Psoas muscle (tissue), 8 donors: ENCODE data around the gene MRPS11. TPM values are rescaled to one million over a fixed set of nuclear protein-coding genes. Genes with fewer than 3 reads are reported as not detected.
"Not testable (repeated sequence)": the region's sequence is repeated elsewhere in the genome, so short reads cannot be mapped to it uniquely, and the experiment has no call there.

Experiments
- ATAC-seq, 4 donors: fragments of 200-7000 bp; cut with Tn5 transposase; one replicate each; pipeline ENCODE4 v1.9.1; 2020; ENCODE audit warnings: moderate library complexity in 3 of 4, mild to moderate bottlenecking in 2 of 4
- DNase-seq, 2 donors: peaks; one replicate each; pipeline ENCODE4 v3.0.0-alpha.2; 2020
- H3K27ac ChIP-seq: fragments of 200-600 bp; one replicate; pipeline ENCODE4 v1.8.0; 2022
- H3K27me3 ChIP-seq, 3 donors: fragments of 200-600 bp in 1 of 3; one replicate each; pipeline versions ENCODE4 v1.6.1 to v1.8.0; 2013 to 2022; ENCODE audit warnings: low read length in 2 of 3, mild to moderate bottlenecking in 2 of 3, moderate library complexity in 1 of 3; ENCODE audit not compliant: insufficient read depth in 3 of 3
- H3K36me3 ChIP-seq, 2 donors: fragments of 200-600 bp in 1 of 2; one replicate each; pipeline versions ENCODE4 v1.6.1 to v1.8.0; 2013 to 2022; ENCODE audit warnings: low read depth in 1 of 2, mild to moderate bottlenecking in 1 of 2, moderate library complexity in 1 of 2; ENCODE audit not compliant: insufficient read depth in 1 of 2
- H3K4me1 ChIP-seq: fragments of 200-600 bp; one replicate; pipeline ENCODE4 v1.8.0; 2022
- H3K4me3 ChIP-seq: fragments of 200-600 bp; one replicate; pipeline ENCODE4 v1.8.0; 2022; ENCODE audit warnings: mild to moderate bottlenecking
- H3K9me3 ChIP-seq: fragments of 200-600 bp; one replicate; pipeline ENCODE4 v1.8.0; 2022
- WGBS, 3 donors: extraction: QIAGEN DNeasy Blood & Tissue Kit; methylation state at CpG; one replicate each; pipeline versions ENCODE4 v1.1.6 to v1.1.7; 2013; 5-methylcytosine and 5-hydroxymethylcytosine counted together
- intact Hi-C, 2 donors: fragments of 100-400 bp; cut with DNase I; formaldehyde crosslinking; loops; one replicate each; pipeline versions ENCODE4 v1.11.0 to v1.14.2; 2022
- polyA plus RNA-seq, 3 donors: library from polyadenylated mRNA; stranded (reverse); fragments of 200-250 nt; gene quantifications; one replicate each; pipeline ENCODE4 v1.2.3, GENCODE V29; 2013
- total RNA-seq, 4 donors: library from RNA; stranded (reverse); fragmentation: NEBNext Ultra II Directional in 2 of 4; extraction: Animal tissue kit (Norgen Biotek cat#: 25700) in 2 of 4; gene quantifications; one replicate each; pipeline versions ENCODE4 v1.2.1 to v1.2.4, GENCODE V29; 2021 to 2023
- TF ChIP-seq, protein P1 (sequence below): fragments of 200-600 bp; IDR thresholded peaks from one replicate; pipeline ENCODE4 v1.8.0; 2022; ENCODE audit warnings: antibody characterized with exemption
- donor health status: healthy with polysubstance abuse.
- donor health status: DM: no; HTN: no; CAD: no; lungs with moderate emphysema.
- donor health status: Bipolar disorder and iron deficiency.
- donor health status: healthy.
- donor health status: DM: yes; HTN: yes; CAD: no.
- donor health status: DM: no; HTN: no; CAD: no.
- donor health status: DM: no; HTN: no; CAD: no.
- donor health status: DM: yes; HTN: yes; CAD: no.

MRPS11 gene
- total and polyA plus RNA-seq, 7 donors: 48.4 to 129 (median 62.2) TPM

GRCh38 chr15:88470625-88471372 is 3.3 kb downstream of the MRPS11 start:
- intact Hi-C loops: no loop called here
- 87 to 90% (median 89%) methylated on average over 6 of the region's 6 CpGs for WGBS, 3 donors

GRCh38 chr15:88472225-88472624 is 4.7 kb downstream of the MRPS11 start:
- WGBS, 3 donors: 89 to 93% (median 90%) methylated on average over 4 of the region's 4 CpGs
- DNase-seq: no peak
- peaks cover 13 to 83% of the 10 kb centered on the region in 2 donors for H3K36me3 ChIP-seq
- H3K4me1 ChIP-seq: peaks cover 14% of the 10 kb centered on the region
- no peaks in the 10 kb centered on the region for H3K27me3 ChIP-seq
- no peak for ATAC-seq
- no peak overlapping the region for H3K4me3 ChIP-seq
- H3K27ac ChIP-seq: no peak overlapping the region
- H3K9me3 ChIP-seq: no peaks in the 10 kb centered on the region
- intact Hi-C loops: no loop called here
- TF ChIP-seq, protein P1, sequence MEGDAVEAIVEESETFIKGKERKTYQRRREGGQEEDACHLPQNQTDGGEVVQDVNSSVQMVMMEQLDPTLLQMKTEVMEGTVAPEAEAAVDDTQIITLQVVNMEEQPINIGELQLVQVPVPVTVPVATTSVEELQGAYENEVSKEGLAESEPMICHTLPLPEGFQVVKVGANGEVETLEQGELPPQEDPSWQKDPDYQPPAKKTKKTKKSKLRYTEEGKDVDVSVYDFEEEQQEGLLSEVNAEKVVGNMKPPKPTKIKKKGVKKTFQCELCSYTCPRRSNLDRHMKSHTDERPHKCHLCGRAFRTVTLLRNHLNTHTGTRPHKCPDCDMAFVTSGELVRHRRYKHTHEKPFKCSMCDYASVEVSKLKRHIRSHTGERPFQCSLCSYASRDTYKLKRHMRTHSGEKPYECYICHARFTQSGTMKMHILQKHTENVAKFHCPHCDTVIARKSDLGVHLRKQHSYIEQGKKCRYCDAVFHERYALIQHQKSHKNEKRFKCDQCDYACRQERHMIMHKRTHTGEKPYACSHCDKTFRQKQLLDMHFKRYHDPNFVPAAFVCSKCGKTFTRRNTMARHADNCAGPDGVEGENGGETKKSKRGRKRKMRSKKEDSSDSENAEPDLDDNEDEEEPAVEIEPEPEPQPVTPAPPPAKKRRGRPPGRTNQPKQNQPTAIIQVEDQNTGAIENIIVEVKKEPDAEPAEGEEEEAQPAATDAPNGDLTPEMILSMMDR: no peak

More at GRCh38 chr15:88470625-88471372, 3.3 kb downstream of the MRPS11 start:
- no peak for DNase-seq
- TF ChIP-seq, protein P1: no peak
- H3K36me3 ChIP-seq: peaks cover 10 to 69% of the 10 kb centered on the region in 2 donors
- no peak overlapping the region for H3K4me3 ChIP-seq
- H3K27ac ChIP-seq: no peak overlapping the region
- no peak for ATAC-seq
- H3K9me3 ChIP-seq: no peaks in the 10 kb centered on the region
- peaks cover 22% of the 10 kb centered on the region for H3K4me1 ChIP-seq
- H3K27me3 ChIP-seq: no peaks in the 10 kb centered on the region

DNA sequence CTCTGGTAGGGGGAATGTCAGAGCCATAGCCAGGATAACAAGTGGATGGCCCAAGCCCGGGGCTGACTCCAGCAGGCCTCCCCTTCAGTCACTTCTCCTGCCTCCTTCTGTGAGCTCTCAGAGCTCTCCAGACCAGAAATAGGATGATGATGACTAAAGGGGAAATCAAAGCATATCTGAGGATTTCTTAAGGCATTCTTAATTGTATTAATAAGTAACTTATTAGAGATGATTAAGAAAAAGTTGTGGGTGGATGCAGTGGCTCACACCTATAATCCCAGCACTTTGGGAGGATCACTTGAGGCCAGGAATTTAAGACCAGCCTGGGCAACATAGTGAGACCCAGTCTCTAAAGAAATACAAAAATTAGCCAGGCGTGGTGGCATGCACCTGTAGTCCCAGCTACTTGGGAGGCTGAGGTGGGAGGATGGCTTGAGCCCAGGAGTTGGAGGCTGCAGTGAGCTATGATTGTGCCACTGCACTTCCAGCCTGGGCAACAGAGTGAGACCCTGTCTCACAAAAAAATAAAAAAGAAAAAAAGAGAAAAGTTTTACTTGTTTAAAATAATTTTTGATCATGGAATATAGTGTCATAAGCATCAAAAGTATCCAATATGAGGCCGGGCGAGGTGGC is 6.3 kb downstream of the MRPS11 start:
- H3K27me3 ChIP-seq, H3K4me3 ChIP-seq, H3K9me3 ChIP-seq, H3K4me1 ChIP-seq, intact Hi-C loops, H3K27ac ChIP-seq, DNase-seq, ATAC-seq: not testable (repeated sequence)
- WGBS, 3 donors: 98 to 100% (median 100%) methylated on average over 4 of the region's 4 CpGs
- peaks cover 13 to 97% of the 10 kb centered on the region in 2 donors for H3K36me3 ChIP-seq

- DNase-seq: no peak
- H3K9me3 ChIP-seq: no peaks in the 10 kb centered on the region
- intact Hi-C loops: loop anchor here (5.0 kb wide), 1 partner anchor 136 kb away; no protein-coding TSS in a partner anchor
- H3K27ac ChIP-seq: no peak overlapping the region
- no peak overlapping the region for H3K4me3 ChIP-seq
- WGBS, 3 donors: 49 to 64% (median 52%) methylated on average over 8 of the region's 8 CpGs
- H3K4me1 ChIP-seq: no peaks in the 10 kb centered on the region
- peak; percentile 70 to 84 (median 79) for ATAC-seq
- H3K36me3 ChIP-seq: peaks cover 20 to 86% of the 10 kb centered on the region in 2 donors
- no peaks in the 10 kb centered on the region for H3K27me3 ChIP-seq
- TF ChIP-seq, protein P1: peak; percentile 34
Observed at GRCh38 chr15:88476635-88477060, 9.1 kb downstream of the MRPS11 start.

DNA sequence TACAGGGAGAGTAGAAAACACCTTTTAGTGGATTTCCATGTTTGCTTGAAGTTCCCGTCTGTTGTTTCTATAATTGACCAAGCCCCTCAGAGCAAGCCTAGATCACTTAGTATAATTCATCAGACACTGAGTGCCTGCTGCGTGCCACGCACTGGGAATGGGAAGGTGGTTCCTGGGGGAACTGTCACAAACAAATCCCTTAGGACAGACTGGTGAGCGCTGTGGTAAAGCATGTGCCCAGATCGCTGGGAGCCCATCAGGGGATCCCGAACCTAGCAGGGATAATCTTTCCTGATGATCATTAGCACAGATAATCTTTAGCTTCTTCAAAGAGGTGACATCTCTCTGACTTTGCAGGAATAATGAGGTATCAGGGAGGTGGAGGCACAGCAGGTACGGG is 9.6 kb downstream of the MRPS11 start:
- no peaks in the 10 kb centered on the region for H3K4me1 ChIP-seq
- H3K27ac ChIP-seq: no peak overlapping the region
- no peak for ATAC-seq
- TF ChIP-seq, protein P1: no peak
- intact Hi-C loops: loop anchor here (5.0 kb wide), 1 partner anchor 135 kb away; no protein-coding TSS in a partner anchor
- 91 to 96% (median 92%) methylated on average over 7 of the region's 7 CpGs for WGBS, 3 donors
- H3K9me3 ChIP-seq: no peaks in the 10 kb centered on the region
- no peaks in the 10 kb centered on the region for H3K27me3 ChIP-seq
- H3K4me3 ChIP-seq: no peak overlapping the region
- peaks cover 20 to 82% of the 10 kb centered on the region in 2 donors for H3K36me3 ChIP-seq
- DNase-seq: no peak
